Right lobe of liver (tissue), 6 donors: Measurements from ENCODE around the gene FUT2. TPM values are rescaled to one million over a fixed set of nuclear protein-coding genes. Genes with fewer than 3 reads are reported as not detected.
A peak's percentile ranks its signal among the peaks of the same experiment; 100 is the strongest.

Experiments used
- ATAC-seq, 4 donors: fragments of 200-7000 bp; cut with Tn5 transposase; one replicate each; pipeline ENCODE4 v1.9.1; 2020; ENCODE audit warnings: mild to moderate bottlenecking in 4 of 4, moderate library complexity in 4 of 4
- DNase-seq, 3 donors: peaks; one replicate each; pipeline ENCODE4 v3.0.0-alpha.2; 2020
- H3K27ac ChIP-seq, 3 donors: fragments of 200-600 bp; one replicate each; pipeline ENCODE4 v1.8.0; 2022
- H3K27me3 ChIP-seq, 2 donors: fragments of 200-600 bp; one replicate each; pipeline ENCODE4 v1.8.0; 2022
- H3K36me3 ChIP-seq, 4 donors: fragments of 200-600 bp; sonication (generic) in 1 of 4; one replicate each; pipeline versions ENCODE4 v1.5.1 to v1.8.0; 2017 to 2022; ENCODE audit warnings: control low read depth in 1 of 4
- H3K4me1 ChIP-seq, 4 donors: fragments of 200-600 bp; sonication (generic) in 1 of 4; one replicate each; pipeline versions ENCODE4 v1.5.1 to v1.8.0; 2017 to 2022; ENCODE audit warnings: control low read depth in 1 of 4
- H3K4me3 ChIP-seq, 3 donors: fragments of 200-600 bp; one replicate each; pipeline ENCODE4 v1.8.0; 2022
- H3K9me3 ChIP-seq, 4 donors: fragments of 200-600 bp; sonication (generic) in 1 of 4; one replicate each; pipeline versions ENCODE4 v1.5.1 to v1.8.0; 2017 to 2022; ENCODE audit warnings: control low read depth in 1 of 4
- POLR2A ChIP-seq: fragments of 450-650 bp; IDR thresholded peaks from one replicate; pipeline ENCODE4 v1.6.1; 2017; ENCODE audit warnings: antibody characterized with exemption, mild to moderate bottlenecking
- WGBS: methylation state at CpG from one replicate; pipeline ENCODE4 v1.1.6; 2018; ENCODE audit warnings: low coverage, low lambda C conversion rate; ENCODE audit not compliant: insufficient coverage; ENCODE audit errors: missing lambda C conversion rate; 5-methylcytosine and 5-hydroxymethylcytosine counted together
- intact Hi-C, 2 donors: fragments of 100-400 bp; cut with DNase I; formaldehyde crosslinking; loops; one replicate each; pipeline versions ENCODE4 v1.11.2 to v1.14.1; 2022
- total RNA-seq, 6 experiments: library from RNA; depleted of rRNA in 2 of 6; stranded (reverse); fragments of >200 nt in 2 of 6; fragmentation: NEBNext Ultra II Directional in 3 of 6; extraction: Animal tissue kit (Norgen Biotek cat#: 25700) in 3 of 6; gene quantifications; one replicate each; pipeline versions ENCODE4 v1.1.0 to v1.2.4, GENCODE V29; 2016 to 2023
- TF ChIP-seq, protein P1 (sequence below), 4 donors: fragments of 200-600 bp in 3 of 4; fragments of 450-650 bp in 1 of 4; IDR thresholded peaks; one replicate each; pipeline versions ENCODE4 v1.5.1 to v1.8.0; 2016 to 2022; ENCODE audit warnings: antibody characterized with exemption in 4 of 4, mild to moderate bottlenecking in 2 of 4
- donor health status: DM: no; HTN: yes; CAD: no.
- donor health status: DM: no; HTN: no; CAD: no.
- donor health status: DM: no; HTN: no; CAD: no.
- donor health status: DM: no; HTN: yes; CAD: no.
- donor health status: DM: no; HTN: yes; CAD: no.

FUT2 gene
- total RNA-seq, 6 experiments from 2014 or later = 2.6 TPM; not detected in 5

DNA sequence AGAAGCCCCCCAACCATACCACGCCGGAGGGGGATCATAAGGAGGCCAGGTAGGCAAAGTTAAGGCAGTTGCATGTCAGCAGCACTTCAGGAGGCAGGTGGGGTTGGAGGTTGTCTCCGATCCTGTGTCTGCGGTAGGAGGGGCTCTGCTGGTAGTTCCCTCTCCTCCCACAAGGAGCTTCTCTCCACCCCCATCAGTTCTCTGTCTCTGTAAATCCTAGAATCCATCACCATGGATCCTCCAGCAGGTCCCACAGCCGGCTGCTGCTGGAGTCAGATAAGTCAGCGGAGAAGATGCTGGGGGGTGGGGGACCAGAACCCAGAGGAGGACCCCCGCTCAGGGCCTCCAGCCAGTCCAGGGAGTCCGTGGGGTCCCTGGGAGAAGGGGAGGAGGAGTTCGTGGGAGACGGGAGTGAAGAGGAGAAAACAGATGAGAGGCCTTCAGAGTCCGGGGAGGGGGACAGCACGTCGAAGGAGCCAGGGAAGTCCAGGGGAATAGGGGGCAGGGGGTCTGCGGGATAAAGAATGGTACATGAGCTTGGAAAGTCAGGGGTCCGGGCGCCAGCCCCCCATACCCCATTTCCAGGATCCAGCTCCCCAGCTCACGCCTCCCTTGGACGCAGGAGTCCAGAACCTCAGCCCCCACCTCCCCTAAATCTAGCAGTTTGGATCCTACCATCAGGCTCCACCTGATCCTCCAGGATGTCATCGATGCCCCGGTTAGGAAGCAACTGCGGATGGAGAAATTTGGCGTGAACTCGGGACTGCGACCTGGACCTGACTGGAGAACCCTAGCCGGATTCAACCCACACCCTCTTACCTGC is 17.5 kb downstream of the FUT2 start:
- no peaks in the 10 kb centered on the region for H3K36me3 ChIP-seq
- 31% methylated on average over 10 of the region's 25 CpGs for WGBS
- H3K9me3 ChIP-seq = no peaks in the 10 kb centered on the region
- no peak for DNase-seq
- no peak for ATAC-seq
- H3K27me3 ChIP-seq = no peaks in the 10 kb centered on the region
- peak overlapping the region; percentile 54 to 68 (median 62) for H3K4me3 ChIP-seq
- peaks cover 0 to 3% (median 0%) of the 10 kb centered on the region in 4 donors for H3K4me1 ChIP-seq
- no peak for TF ChIP-seq POLR2A
- TF ChIP-seq, protein P1, sequence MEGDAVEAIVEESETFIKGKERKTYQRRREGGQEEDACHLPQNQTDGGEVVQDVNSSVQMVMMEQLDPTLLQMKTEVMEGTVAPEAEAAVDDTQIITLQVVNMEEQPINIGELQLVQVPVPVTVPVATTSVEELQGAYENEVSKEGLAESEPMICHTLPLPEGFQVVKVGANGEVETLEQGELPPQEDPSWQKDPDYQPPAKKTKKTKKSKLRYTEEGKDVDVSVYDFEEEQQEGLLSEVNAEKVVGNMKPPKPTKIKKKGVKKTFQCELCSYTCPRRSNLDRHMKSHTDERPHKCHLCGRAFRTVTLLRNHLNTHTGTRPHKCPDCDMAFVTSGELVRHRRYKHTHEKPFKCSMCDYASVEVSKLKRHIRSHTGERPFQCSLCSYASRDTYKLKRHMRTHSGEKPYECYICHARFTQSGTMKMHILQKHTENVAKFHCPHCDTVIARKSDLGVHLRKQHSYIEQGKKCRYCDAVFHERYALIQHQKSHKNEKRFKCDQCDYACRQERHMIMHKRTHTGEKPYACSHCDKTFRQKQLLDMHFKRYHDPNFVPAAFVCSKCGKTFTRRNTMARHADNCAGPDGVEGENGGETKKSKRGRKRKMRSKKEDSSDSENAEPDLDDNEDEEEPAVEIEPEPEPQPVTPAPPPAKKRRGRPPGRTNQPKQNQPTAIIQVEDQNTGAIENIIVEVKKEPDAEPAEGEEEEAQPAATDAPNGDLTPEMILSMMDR (IDR thresholded peaks at IDR 0.05) = no peak
- intact Hi-C loops = no loop called here
- H3K27ac ChIP-seq = no peak overlapping the region

DNA sequence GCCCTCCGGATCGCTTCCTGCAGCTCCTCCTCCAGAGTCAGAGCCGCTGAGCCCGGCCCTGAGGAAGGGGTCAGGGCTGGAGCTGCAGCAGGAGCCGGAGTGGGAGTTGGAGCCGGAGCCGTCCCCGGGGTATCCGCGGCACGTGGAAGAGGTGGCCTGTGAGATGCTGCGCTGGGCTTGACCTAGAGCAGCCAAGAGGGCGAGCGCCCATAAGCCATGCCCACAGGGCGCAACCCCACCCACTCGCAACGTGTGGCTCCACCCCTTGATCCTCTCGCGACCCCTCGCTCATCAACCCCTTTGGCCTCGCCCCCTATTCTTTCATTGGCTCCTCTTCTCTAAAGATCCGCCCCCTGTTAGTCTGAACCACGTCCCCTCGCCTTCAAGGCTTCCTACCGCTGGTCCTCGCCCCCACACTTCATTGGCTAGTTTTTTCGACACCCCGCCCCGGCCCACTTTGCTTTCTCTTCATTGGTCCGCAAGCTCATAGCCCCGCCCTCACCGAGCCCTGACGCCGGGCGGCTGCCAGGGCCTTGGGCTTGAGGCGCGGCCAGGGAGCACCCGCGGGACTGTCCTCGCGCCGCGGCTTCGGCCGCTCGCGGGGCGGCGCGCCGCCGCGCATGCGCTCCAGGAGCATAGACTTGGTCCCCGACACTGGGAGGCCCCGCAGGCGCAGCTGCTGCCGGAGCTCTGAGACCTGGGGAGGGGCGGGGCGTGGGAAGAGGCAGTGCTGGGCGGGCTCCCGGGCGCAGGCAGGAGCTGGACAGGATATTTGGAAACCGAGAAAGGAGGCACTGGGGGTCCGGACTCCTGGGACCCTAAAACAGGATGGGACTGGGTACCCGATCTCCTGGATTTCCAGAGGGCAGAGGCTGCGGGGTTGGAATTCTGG is 18.3 kb downstream of the FUT2 start:
- peak overlapping the region; percentile 44 to 72 (median 59) for H3K27ac ChIP-seq
- peak; percentile 60 for TF ChIP-seq POLR2A
- TF ChIP-seq, protein P1 (IDR thresholded peaks at IDR 0.05) = peak in 1 of 4 donors; percentile 18
- peaks cover 0 to 3% (median 0%) of the 10 kb centered on the region in 4 donors for H3K4me1 ChIP-seq

DNA sequence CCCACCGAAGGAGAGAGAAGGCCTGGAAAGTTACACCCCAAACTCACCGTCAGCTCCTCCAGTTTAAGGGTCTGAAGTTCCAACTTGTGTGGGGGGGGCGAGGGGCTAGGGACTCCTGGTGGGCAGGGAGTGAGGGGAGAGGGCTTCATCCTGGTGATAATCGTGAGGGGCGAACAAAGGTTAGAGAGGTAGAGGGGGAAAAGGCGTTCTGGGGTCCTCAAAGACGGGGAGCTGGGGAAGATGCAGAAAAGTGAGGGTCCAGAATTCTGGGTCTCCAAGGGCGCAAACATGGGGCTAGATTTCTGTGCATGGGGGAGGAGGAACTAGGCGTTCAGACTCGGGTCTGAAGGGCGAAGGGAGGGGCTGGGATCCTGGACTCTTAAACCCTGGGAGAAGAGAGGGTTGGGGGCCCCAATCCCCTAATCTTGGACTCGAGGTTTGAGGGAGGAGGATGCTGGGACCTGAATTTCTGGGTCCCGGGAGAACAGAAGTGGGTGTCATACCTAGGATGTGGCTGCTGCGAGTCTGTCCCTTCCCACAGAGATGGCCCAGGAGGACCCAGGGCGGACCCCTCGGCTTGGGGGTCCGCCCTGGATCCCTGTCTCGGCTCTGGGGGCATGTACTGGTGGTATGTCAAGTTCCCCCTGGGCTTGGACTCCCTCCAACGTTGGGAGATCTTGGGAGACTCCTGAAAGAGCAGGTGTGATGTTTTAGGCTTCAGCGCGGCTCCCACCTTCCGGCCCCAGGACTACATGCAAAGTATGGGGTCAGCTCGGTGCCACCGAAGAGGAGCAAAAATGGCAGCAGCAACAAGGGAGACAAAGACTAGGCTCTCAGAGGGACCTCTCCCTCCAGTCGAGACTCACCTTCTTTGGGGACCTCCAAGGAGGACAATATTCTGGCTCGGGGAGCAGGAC is 19.2 kb downstream of the FUT2 start:
- H3K4me1 ChIP-seq = peaks cover 0 to 3% (median 0%) of the 10 kb centered on the region in 4 donors
- peak overlapping the region; percentile 36 to 52 (median 51) for H3K4me3 ChIP-seq
- H3K27me3 ChIP-seq = no peaks in the 10 kb centered on the region
- no peaks in the 10 kb centered on the region for H3K36me3 ChIP-seq
- no peaks in the 10 kb centered on the region for H3K9me3 ChIP-seq
- intact Hi-C loops = no loop called here
- no peak for ATAC-seq
- TF ChIP-seq, protein P1 (IDR thresholded peaks at IDR 0.05) = no peak
- TF ChIP-seq POLR2A = no peak
- 24% methylated on average over 11 of the region's 26 CpGs for WGBS
- H3K27ac ChIP-seq = peak overlapping the region; percentile 44 to 72 (median 59)
- DNase-seq = no peak

More for the DNA sequence above, 18.3 kb downstream of the FUT2 start:
- intact Hi-C loops = no loop called here
- peak; percentile 90 to 95 (median 93) for ATAC-seq
- Histone ChIP-seq H3K9me3 (no peaks in the 10 kb centered on the region), H3K36me3 (no peaks in the 10 kb centered on the region), H3K4me3 (peak overlapping the region; percentile 54 to 68 (median 62)), H3K27me3 (no peaks in the 10 kb centered on the region)
- DNase-seq = peak; percentile 99
- under 1% methylated on average over 51 of the region's 67 CpGs for WGBS

DNA sequence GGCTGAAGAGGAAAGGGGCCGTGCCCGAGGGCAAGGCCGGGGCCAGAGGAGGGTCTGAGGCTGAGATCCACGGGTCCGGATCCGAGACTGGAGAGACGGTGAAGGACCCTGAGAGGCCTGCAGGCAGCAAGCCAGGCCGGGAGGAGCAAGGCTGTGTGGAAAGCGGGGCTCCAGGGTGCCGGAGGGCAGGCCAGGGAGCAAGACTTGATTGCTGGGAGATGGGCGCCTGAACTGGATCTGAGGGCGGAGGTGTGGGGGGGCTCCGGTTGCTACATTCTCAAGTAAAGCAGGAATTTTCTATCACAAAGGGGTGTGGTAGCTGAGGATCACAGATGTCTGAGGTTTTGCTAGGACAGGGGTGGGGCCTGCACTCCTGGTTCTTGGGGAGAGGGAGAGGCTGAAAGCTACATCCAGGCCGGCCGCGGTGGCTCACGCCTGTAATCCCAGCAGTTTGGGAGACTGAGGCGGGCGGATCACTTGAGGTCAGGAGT is 20.0 kb downstream of the FUT2 start:
- H3K4me1 ChIP-seq = peaks cover 0 to 3% (median 0%) of the 10 kb centered on the region in 4 donors
- intact Hi-C loops = no loop called here
- 92% methylated on average over 6 of the region's 19 CpGs for WGBS
- DNase-seq = no peak
- H3K36me3 ChIP-seq = no peaks in the 10 kb centered on the region
- no peaks in the 10 kb centered on the region for H3K9me3 ChIP-seq
- ATAC-seq = no peak
- no peaks in the 10 kb centered on the region for H3K27me3 ChIP-seq
- H3K27ac ChIP-seq = no peak overlapping the region
- no peak overlapping the region for H3K4me3 ChIP-seq
- TF ChIP-seq POLR2A = no peak
- TF ChIP-seq, protein P1 (IDR thresholded peaks at IDR 0.05) = no peak
